HFFc6 (cell line): ENCODE measurements around the gene BPIFB2. TPM values are rescaled to one million over a fixed set of nuclear protein-coding genes. Genes with fewer than 3 reads are reported as not detected.

Source experiments
- DNase-seq: peaks from one replicate; pipeline ENCODE4 v3.0.0-alpha.2; 2018
- H3K27ac Mint-ChIP-seq: 2 replicates; pipeline ENCODE4 v1.8.0; 2020; ENCODE audit warnings: mild to moderate bottlenecking, mixed read lengths
- H3K27me3 Mint-ChIP-seq: 2 replicates; pipeline ENCODE4 v1.8.0; 2021; ENCODE audit warnings: mild to moderate bottlenecking, moderate library complexity, mixed read lengths; ENCODE audit not compliant: insufficient read depth
- H3K36me3 Mint-ChIP-seq: 2 replicates; pipeline ENCODE4 v1.8.0; 2021; ENCODE audit warnings: low read depth, mixed read lengths
- H3K4me1 Mint-ChIP-seq: 2 replicates; pipeline ENCODE4 v1.8.0; 2020; ENCODE audit warnings: low read depth, mixed read lengths
- H3K4me3 Mint-ChIP-seq: 2 replicates; pipeline ENCODE4 v1.8.0; 2020; ENCODE audit warnings: mild to moderate bottlenecking, moderate library complexity, mixed read lengths
- H3K9me3 Mint-ChIP-seq: 2 replicates; pipeline ENCODE4 v1.8.0; 2020; ENCODE audit warnings: mild to moderate bottlenecking, mixed read lengths
- total RNA-seq, 6 experiments: library from RNA; stranded (reverse); fragmentation: NEBNext Ultra II Directional; extraction: Animal tissue kit (Norgen Biotek cat#: 25700); gene quantifications; 2 replicates in 1 of 6; 3 replicates in 5 of 6; pipeline ENCODE4 v1.2.3, GENCODE V29; 2021
- TF ChIP-seq, protein P1 (sequence below): fragments of 200-600 bp; sonication (generic); IDR thresholded peaks from 2 replicates; pipeline ENCODE4 v1.5.0; 2021; ENCODE audit warnings: antibody characterized with exemption, mild to moderate bottlenecking

The BPIFB2 gene
- total RNA-seq, 6 experiments from 2014 or later, result not detected

DNA sequence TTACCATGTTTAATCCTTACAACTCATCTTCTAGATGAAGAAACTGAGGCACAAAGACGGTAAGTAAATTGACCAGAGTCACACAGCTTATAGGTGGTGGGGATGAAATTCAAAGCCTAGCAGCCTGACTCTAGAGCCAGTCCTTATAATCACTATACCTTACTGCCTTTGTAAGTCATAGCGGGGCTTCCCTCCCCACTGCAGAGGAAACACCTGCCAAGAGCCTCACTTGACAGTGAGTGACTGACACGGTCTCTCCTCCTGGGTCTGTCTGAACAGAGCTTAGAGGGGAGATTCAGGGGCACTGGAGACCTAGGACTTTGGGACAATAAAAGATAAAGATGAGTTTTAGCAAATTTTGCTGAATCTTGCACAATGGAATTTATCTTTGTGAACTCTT lies 16.1 kb upstream of the BPIFB2 start:
- TF ChIP-seq, protein P1, sequence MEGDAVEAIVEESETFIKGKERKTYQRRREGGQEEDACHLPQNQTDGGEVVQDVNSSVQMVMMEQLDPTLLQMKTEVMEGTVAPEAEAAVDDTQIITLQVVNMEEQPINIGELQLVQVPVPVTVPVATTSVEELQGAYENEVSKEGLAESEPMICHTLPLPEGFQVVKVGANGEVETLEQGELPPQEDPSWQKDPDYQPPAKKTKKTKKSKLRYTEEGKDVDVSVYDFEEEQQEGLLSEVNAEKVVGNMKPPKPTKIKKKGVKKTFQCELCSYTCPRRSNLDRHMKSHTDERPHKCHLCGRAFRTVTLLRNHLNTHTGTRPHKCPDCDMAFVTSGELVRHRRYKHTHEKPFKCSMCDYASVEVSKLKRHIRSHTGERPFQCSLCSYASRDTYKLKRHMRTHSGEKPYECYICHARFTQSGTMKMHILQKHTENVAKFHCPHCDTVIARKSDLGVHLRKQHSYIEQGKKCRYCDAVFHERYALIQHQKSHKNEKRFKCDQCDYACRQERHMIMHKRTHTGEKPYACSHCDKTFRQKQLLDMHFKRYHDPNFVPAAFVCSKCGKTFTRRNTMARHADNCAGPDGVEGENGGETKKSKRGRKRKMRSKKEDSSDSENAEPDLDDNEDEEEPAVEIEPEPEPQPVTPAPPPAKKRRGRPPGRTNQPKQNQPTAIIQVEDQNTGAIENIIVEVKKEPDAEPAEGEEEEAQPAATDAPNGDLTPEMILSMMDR, result no peak
- Mint-ChIP-seq H3K27me3 (peaks cover 30% of the 10 kb centered on the region), H3K4me1 (no peaks in the 10 kb centered on the region), H3K27ac (no peak overlapping the region), H3K4me3 (no peak overlapping the region), H3K36me3 (no peaks in the 10 kb centered on the region), H3K9me3 (peaks cover 19% of the 10 kb centered on the region)
- DNase-seq, result no peak

DNA sequence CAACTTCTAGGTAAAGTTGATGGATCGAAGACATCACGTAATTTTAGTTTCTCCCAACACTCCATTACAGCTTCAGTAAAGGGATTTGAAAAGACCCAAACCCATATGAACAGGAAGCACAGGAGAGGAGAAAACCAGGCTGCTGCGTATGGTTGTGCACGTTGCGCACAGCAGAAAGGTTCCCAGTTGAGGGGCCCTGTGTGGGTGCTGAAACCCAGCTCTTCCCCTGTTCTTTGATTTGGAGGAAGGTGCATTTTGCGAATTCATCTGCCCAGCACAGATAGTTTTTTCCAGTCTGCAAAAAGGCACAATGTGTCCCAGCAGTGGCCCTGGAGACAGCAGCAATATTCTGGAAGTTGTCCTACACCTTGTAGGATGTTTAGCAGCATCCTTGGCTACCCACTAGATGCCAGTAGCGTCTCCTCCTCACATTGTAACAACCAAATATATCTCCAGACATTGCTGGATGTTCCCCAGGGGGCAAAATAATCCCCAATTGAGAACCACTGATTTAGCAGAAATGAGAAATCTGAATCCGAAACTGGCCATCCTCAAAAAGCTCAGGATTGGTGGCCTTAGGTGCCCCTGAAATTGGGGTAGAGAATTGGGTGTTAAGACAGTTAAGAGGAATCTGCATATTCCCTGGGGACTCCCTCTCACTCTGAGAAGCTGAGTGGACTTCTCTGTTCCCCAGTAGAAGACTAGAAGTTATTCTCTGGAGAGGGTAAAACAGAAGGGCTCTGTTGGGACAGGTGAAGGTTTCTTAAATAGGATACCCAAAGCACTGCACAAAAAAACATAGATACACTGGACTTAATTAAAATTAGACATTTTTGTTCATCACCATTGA lies 15.5 kb upstream of the BPIFB2 start:
- H3K27me3 Mint-ChIP-seq, result peaks cover 30% of the 10 kb centered on the region
- no peak overlapping the region for H3K4me3 Mint-ChIP-seq
- H3K36me3 Mint-ChIP-seq, result no peaks in the 10 kb centered on the region
- TF ChIP-seq, protein P1, result no peak
- no peak overlapping the region for H3K27ac Mint-ChIP-seq
- peaks cover 19% of the 10 kb centered on the region for H3K9me3 Mint-ChIP-seq
- no peak for DNase-seq
- H3K4me1 Mint-ChIP-seq, result no peaks in the 10 kb centered on the region

DNA sequence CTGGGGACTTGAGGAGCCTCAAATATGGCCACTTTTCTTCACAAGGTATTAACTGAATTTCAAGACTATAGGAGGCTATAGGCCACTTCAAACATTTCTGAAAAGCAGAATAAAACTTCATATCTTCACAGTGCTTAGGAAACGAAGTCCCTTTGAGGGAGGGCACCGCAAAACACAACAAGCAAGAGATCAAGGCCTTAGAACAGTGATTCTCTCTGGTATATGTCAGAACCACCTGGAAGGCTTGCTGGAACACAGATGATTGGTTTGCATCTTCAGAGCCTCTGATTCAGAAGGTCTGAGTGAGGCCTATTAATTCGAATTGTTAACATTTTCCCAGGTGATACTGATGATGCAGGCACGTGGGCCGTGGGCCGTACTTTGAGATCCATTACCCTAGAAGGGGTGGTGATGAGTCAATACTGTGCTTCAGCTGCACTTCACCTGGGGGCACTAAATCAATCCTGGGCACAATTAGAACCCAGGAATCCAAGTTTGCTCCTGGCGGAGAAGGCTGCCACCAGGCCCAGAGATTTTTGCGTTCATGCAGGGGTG lies 13.9 kb upstream of the BPIFB2 start:
- Mint-ChIP-seq H3K36me3 (no peaks in the 10 kb centered on the region), H3K27me3 (peaks cover 39% of the 10 kb centered on the region), H3K4me1 (no peaks in the 10 kb centered on the region), H3K9me3 (peaks cover 19% of the 10 kb centered on the region), H3K27ac (no peak overlapping the region), H3K4me3 (no peak overlapping the region)
- no peak for DNase-seq
- TF ChIP-seq, protein P1, result no peak

DNA sequence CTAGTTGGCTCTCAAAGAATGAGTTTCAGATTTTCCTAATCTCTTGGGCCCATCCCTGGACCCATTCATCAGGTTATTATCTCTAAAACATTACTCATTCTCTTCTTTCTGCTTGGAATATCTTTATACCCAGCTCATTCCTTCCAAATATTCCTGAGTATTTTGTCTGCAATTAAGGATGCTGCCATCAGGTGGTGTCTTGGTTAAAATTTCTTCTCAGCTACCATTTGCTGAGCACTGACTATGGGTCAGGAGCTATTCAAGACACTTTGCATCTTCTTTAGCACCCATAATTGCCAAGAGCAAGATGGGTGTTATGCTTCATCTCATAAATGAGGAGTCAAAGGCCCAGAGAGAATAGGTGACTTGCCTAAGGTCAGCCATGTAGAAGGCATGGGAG lies 11.7 kb upstream of the BPIFB2 start:
- H3K27ac Mint-ChIP-seq, result no peak overlapping the region
- peaks cover 19% of the 10 kb centered on the region for H3K9me3 Mint-ChIP-seq
- no peaks in the 10 kb centered on the region for H3K4me1 Mint-ChIP-seq
- TF ChIP-seq, protein P1, result peak; percentile 50
- no peak overlapping the region for H3K4me3 Mint-ChIP-seq
- H3K27me3 Mint-ChIP-seq, result peaks cover 47% of the 10 kb centered on the region
- DNase-seq, result no peak
- no peaks in the 10 kb centered on the region for H3K36me3 Mint-ChIP-seq

DNA sequence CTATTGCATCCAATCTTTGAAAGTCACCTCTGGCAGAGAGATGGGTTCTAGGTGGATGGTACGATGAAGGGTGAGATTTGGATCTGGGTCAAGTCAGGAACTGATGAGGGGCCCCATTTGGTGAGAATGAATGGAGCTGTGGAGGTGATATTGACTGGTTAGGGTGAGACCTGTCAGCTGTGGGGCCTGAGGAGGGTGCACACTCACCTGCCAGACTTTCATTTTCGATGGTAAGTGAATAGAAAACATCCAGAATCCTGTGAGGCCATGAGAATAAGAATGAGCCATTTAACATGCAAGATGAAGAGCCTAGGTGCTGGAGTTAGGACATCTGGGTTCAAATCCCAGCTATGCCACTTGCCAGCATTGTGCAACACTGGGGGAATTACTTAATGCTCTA lies 10.1 kb upstream of the BPIFB2 start:
- TF ChIP-seq, protein P1, result no peak
- Mint-ChIP-seq H3K36me3 (no peaks in the 10 kb centered on the region), H3K4me1 (no peaks in the 10 kb centered on the region), H3K4me3 (no peak overlapping the region), H3K9me3 (peaks cover 19% of the 10 kb centered on the region), H3K27me3 (peaks cover 45% of the 10 kb centered on the region), H3K27ac (no peak overlapping the region)
- no peak for DNase-seq
